Breast epithelium (tissue), 4 donors: ENCODE data around the gene IL31. TPM values are rescaled to one million over a fixed set of nuclear protein-coding genes. Genes with fewer than 3 reads are reported as not detected.

ENCODE experiments used
- DNase-seq, 2 donors: peaks; one replicate each; pipeline ENCODE4 v3.0.0-alpha.2; 2019; ENCODE audit warnings: low spot score in 2 of 2
- H3K27ac ChIP-seq, 2 donors: fragments of 200-600 bp; sonication (generic) in 1 of 2; one replicate each; pipeline ENCODE4 v1.5.1; 2016 to 2019; ENCODE audit warnings: mild to moderate bottlenecking in 1 of 2
- H3K27me3 ChIP-seq, 2 donors: fragments of 200-600 bp; sonication (generic) in 1 of 2; one replicate each; pipeline versions ENCODE4 v1.5.1 to v1.6.0; 2017 to 2019; ENCODE audit warnings: control low read depth in 1 of 2, mild to moderate bottlenecking in 1 of 2
- H3K36me3 ChIP-seq: fragments of 200-600 bp; one replicate; pipeline ENCODE4 v1.5.1; 2019
- H3K4me1 ChIP-seq, 2 donors: fragments of 200-600 bp; sonication (generic); one replicate each; pipeline ENCODE4 v1.5.1; 2016 to 2019; ENCODE audit warnings: control low read depth in 1 of 2
- H3K4me3 ChIP-seq, 3 donors: fragments of 200-600 bp; sonication (generic); 1 replicate in 2 of 3; 2 replicates in 1 of 3; pipeline ENCODE4 v1.5.1; 2016 to 2019; ENCODE audit warnings: mild to moderate bottlenecking in 3 of 3, moderate library complexity in 2 of 3
- H3K9me3 ChIP-seq, 2 donors: fragments of 200-600 bp; sonication (generic) in 1 of 2; one replicate each; pipeline ENCODE4 v1.5.1; 2016 to 2019; ENCODE audit warnings: control low read depth in 1 of 2
- POLR2A ChIP-seq: fragments of 450-650 bp; IDR thresholded peaks from one replicate; pipeline ENCODE4 v1.6.1; 2016; ENCODE audit warnings: antibody characterized with exemption, mild to moderate bottlenecking, moderate library complexity
- POLR2AphosphoS5 ChIP-seq, 3 donors: sonication (generic); formaldehyde crosslinking; IDR thresholded peaks; one replicate each; pipeline ENCODE4 v1.6.1; 2017; ENCODE audit warnings: antibody characterized with exemption in 3 of 3
- intact Hi-C: fragments of 100-400 bp; cut with DNase I; formaldehyde crosslinking; loops from one replicate; pipeline ENCODE4 v1.15.1; 2023; ENCODE audit warnings: low total_unique reads
- total RNA-seq, 3 donors: library from RNA; depleted of rRNA; stranded (reverse); fragments of >200 nt; gene quantifications; one replicate each; pipeline ENCODE4 v1.1.0, GENCODE V29; 2016
- TF ChIP-seq, protein P1 (sequence below), 3 donors: fragments of 450-650 bp; IDR thresholded peaks; one replicate each; pipeline ENCODE4 v1.5.1; 2016 to 2017; ENCODE audit warnings: antibody characterized with exemption in 3 of 3, mild to moderate bottlenecking in 3 of 3, moderate library complexity in 3 of 3

IL31 gene
- total RNA-seq, 3 donors from 2014 or later: not detected

DNA sequence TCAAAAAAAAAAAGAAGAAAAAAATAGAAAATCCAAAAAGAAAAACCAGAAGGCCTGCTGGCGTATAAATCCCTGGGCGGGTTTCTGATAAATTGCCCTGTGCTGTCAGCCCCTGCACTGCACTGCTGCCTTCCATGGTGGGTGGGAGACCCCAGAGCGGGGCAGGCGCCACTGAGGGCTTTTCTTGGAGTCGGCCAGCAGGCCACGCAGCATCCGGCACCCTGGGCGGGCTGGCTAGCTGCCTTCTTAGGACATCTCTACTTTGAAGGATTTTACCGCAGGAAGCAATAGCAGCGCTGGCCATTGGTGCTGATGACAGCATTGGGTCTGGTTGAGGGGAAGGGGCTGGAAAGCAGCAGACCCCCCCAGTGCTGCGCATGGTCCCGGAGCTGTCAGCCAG is 29.1 kb downstream of the IL31 start:
- intact Hi-C loops: no loop called here
- Histone ChIP-seq H3K36me3 (peaks cover 13% of the 10 kb centered on the region), H3K27me3 (no peaks in the 10 kb centered on the region), H3K27ac (no peak overlapping the region), H3K9me3 (no peaks in the 10 kb centered on the region), H3K4me3 (no peak overlapping the region), H3K4me1 (no peaks in the 10 kb centered on the region)
- DNase-seq: no peak
- TF ChIP-seq POLR2A: no peak
- no peak for TF ChIP-seq POLR2AphosphoS5 (IDR thresholded peaks at IDR 0.05)
- TF ChIP-seq, protein P1, sequence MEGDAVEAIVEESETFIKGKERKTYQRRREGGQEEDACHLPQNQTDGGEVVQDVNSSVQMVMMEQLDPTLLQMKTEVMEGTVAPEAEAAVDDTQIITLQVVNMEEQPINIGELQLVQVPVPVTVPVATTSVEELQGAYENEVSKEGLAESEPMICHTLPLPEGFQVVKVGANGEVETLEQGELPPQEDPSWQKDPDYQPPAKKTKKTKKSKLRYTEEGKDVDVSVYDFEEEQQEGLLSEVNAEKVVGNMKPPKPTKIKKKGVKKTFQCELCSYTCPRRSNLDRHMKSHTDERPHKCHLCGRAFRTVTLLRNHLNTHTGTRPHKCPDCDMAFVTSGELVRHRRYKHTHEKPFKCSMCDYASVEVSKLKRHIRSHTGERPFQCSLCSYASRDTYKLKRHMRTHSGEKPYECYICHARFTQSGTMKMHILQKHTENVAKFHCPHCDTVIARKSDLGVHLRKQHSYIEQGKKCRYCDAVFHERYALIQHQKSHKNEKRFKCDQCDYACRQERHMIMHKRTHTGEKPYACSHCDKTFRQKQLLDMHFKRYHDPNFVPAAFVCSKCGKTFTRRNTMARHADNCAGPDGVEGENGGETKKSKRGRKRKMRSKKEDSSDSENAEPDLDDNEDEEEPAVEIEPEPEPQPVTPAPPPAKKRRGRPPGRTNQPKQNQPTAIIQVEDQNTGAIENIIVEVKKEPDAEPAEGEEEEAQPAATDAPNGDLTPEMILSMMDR (IDR thresholded peaks at IDR 0.05): no peak

DNA sequence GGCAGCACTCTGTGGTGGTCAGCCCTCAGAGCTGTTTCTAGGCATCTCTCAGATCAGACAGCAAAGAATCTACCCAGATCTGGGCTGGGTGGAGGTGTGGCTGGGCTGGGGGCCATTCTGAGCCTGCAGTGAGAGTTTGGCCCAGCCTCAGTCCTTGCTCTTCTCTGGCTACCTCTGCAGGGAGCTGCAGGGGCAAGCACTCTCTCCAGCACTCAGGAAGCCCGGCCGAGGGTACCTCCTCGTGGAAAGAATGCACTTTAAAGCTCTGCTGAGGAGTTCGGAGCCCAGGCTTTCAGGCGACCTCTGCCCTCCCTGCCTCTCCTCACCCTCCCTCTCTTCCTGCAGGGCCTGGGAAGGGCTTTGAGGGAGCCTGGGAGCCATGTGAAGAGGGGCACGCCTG is 31.2 kb downstream of the IL31 start:
- intact Hi-C loops: no loop called here
- Histone ChIP-seq H3K4me3 (no peak overlapping the region), H3K9me3 (no peaks in the 10 kb centered on the region), H3K27ac (no peak overlapping the region), H3K27me3 (no peaks in the 10 kb centered on the region), H3K4me1 (no peaks in the 10 kb centered on the region), H3K36me3 (peaks cover 13% of the 10 kb centered on the region)
- no peak for DNase-seq
- TF ChIP-seq POLR2A (no peak), POLR2AphosphoS5 (IDR thresholded peaks at IDR 0.05) (no peak)
- TF ChIP-seq, protein P1 (IDR thresholded peaks at IDR 0.05): no peak

DNA sequence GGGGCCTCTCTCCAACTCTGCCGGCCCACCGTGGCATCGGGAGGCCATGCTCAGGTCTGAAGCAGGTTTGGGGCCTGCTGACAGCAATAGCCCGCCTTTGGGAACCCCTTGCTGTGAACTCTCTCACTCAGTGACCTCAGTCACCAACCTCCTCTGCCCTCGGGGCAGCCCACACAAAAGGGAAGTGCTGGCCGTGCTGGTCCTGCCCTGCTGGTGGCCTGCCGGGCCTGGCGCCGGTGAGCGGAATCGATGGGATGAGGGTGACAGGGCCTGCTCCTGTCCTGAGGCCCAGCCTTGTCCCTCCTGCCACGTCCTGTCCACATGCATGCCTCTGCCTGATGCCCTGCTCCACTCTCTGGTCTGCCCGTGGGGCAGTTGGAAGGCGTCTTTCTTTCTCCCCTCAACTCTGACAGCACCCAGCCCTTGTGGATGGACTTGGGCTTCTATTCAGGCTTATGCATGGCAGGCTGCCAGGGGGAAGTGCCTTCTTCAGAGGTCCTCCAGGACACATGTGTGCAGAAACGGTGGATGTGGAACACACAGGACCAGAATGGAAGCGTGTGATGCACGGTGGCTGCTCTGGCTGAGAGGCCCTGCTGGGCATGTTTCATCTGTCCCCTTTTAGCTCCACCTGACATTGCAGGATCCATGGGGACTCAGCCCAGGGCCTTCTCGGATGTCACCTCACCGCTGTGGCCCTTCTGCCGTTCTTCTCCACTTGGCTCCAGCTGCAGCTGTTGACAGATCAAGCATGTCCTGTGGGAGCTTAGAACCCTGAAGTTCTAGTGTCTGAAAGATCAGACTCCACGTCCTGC is 31.9 kb downstream of the IL31 start:
- no peak for DNase-seq
- Histone ChIP-seq H3K4me3 (no peak overlapping the region), H3K27ac (no peak overlapping the region), H3K36me3 (peaks cover 13% of the 10 kb centered on the region), H3K9me3 (no peaks in the 10 kb centered on the region), H3K27me3 (no peaks in the 10 kb centered on the region), H3K4me1 (no peaks in the 10 kb centered on the region)
- TF ChIP-seq, protein P1 (IDR thresholded peaks at IDR 0.05): no peak
- TF ChIP-seq POLR2AphosphoS5 (IDR thresholded peaks at IDR 0.05): no peak
- no peak for TF ChIP-seq POLR2A
- intact Hi-C loops: no loop called here

DNA sequence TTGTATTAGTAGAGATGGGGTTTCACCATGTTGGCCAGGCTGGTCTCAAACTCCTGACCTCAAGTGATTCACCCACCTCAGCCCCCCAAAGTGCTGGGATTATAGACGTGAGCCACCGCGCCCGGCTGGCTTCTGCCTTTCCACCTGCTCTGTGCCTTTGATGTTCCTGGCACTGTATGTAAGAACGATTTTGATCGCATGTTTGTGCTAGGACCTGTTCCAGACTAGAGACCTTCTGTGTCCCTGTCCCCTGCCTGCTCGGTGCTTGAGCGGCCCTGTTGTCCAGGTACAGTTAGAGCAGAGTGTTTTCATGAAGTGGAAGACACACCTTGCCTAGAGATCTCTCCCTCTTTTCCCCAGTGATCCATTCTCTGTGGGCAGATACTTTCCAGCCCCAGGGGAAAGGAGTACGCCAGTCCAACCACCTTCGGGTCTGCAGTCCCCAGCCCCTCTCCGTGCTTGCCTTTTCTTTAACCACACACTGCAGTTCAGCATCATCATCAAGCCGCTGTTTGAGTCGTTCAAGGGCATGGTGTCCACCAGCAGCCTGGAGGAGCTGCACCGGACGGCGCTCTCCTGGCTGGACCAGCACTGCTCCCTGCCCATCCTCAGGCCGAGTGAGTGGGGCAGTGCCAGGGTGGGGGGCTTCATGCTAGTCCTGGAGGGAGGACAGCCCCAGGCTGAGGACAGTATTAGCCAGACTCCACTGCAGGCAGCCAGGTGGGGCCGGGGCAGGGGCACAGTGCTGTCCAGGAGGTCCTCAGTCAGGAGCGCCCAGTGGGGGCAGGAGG is 33.4 kb downstream of the IL31 start:
- Histone ChIP-seq H3K4me3 (no peak overlapping the region), H3K27ac (no peak overlapping the region), H3K36me3 (peaks cover 13% of the 10 kb centered on the region), H3K27me3 (no peaks in the 10 kb centered on the region), H3K9me3 (no peaks in the 10 kb centered on the region), H3K4me1 (no peaks in the 10 kb centered on the region)
- TF ChIP-seq POLR2A: no peak
- TF ChIP-seq, protein P1 (IDR thresholded peaks at IDR 0.05): no peak
- TF ChIP-seq POLR2AphosphoS5 (IDR thresholded peaks at IDR 0.05): no peak
- no peak for DNase-seq
- intact Hi-C loops: no loop called here

DNA sequence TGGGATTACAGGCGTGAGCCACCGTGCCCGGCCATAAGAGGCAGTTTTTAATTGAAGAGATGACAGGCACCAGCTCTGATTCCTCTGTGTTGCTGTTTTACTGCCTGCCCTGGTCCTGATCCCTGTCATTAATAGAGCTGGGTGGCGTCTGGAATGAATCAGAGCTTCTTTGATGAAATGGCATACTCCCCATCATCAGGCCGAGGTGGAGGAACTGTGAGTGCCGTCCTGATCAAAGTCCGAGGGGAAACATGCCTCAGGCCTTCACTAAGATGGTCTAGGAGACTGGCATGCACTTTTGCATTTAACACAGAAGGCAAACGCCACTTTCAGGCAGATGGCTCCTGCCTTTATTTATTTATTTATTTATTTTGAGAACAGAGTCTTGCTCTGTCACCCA is 34.1 kb downstream of the IL31 start:
- H3K36me3 ChIP-seq: peaks cover 13% of the 10 kb centered on the region
- TF ChIP-seq, protein P1 (IDR thresholded peaks at IDR 0.05): no peak
- no peak for TF ChIP-seq POLR2A
- TF ChIP-seq POLR2AphosphoS5 (IDR thresholded peaks at IDR 0.05): no peak

More for the DNA sequence above, 34.1 kb downstream of the IL31 start:
- Histone ChIP-seq H3K27me3 (no peaks in the 10 kb centered on the region), H3K9me3 (no peaks in the 10 kb centered on the region), H3K4me3 (no peak overlapping the region), H3K27ac (no peak overlapping the region), H3K4me1 (no peaks in the 10 kb centered on the region)
- intact Hi-C loops: loop anchor here (10.0 kb wide), 1 partner anchor 315 kb away; no protein-coding TSS in a partner anchor
- no peak for DNase-seq
